KG1 (cell line): ENCODE data around the gene NCAPG2.

ENCODE experiments used
- DNase-seq: peaks from one replicate; lab custom pipeline; 2025; lab: John Stamatoyannopoulos, UW

The NCAPG2 gene

DNA sequence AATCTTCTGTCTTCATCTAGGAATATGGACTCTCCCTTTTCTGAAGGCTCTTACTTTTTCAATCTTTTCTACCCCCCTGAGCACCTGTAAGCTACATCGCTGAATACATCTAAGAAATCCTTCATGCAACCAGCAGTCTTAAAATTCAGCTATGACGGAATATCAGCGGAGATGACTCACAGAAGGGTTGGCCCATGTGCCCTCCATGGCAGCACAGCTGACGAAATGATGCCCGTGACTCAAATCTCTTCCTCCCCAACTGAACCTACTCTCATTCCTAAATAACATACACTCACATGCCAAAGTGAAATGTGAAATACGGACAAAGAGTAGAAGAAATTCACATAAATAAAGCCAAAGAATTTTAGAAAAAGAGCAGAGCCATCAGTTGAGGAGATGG is 30.3 kb upstream of the NCAPG2 start:
- DNase-seq = no peak

DNA sequence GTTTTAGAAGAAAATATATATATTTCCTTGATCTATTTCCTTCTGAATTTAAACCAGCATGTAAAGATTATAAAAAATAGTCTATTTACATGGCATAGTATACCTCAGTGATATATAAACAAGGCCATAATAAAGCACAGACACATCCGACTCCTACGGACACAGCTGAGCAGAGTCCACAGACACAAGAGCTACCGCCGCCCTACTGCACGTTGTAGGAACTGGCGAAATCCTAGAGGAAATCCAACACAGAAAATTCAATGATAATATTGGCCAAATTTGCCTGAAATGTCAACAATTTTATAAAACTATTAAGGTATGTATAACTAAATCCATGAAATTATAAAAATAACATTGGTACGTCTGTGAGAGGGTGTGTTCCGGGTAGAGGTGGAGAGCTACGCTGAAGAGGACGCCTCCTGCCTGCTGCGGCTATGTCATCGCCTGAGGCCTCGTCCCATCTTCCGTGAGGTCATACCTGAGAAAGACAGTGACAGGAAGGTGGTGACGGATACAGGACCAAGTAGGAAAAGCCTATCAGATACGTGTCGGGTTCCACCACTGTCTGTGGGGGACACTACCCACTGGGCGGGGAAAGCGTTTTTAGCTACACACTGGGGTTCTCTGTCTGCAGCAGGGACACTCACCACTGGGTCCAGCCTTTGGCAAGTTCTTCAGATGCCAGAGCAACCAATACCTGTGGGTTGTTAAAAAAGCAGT is 29.3 kb upstream of the NCAPG2 start:
- no peak for DNase-seq

DNA sequence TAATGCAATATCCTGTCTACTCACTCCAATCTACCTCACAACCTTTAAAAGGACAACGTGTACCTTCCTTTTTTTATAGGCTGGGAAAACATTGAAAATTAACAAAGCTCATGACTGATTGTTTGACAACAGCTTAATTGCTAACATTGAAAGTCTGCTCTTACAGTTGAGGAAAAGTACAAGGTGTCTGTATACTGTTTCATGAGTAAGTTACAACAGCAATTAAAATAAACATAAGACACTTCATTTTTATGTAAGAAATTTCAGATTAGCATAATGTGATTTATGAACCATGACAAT is 28.6 kb upstream of the NCAPG2 start:
- DNase-seq = no peak

DNA sequence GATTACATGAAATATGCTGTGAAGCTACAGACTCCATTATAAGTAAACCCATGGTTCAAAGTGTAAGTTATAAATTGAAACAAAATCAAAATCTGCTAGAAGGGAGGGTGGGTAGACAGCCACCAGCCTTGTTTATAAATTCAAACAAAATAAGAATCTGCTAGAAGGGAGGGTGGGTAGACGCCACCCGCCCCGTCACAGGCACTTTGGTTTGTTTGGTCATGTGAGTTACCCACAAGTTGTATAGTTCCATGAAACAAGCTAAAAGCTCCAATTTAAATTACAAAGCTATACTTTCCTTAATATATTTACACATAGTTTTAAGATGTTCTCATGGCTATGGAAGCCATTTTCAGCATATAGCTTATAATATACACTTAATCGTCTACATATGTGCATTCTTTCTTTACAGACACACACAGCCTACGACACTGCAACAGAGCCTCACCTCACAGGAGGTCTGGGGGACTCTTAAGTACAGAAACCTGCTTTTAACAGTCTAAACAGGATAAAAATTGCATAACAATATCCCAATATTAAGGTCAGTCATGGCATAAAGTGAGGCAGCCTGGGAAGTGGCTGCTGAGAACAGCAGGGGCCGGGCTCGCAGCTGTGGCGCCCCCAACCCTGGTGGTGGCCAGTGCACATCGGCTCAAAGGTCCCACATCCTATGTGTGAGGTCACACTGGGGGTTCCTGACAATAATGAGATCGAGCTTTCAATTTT is 28.1 kb upstream of the NCAPG2 start:
- DNase-seq = no peak

DNA sequence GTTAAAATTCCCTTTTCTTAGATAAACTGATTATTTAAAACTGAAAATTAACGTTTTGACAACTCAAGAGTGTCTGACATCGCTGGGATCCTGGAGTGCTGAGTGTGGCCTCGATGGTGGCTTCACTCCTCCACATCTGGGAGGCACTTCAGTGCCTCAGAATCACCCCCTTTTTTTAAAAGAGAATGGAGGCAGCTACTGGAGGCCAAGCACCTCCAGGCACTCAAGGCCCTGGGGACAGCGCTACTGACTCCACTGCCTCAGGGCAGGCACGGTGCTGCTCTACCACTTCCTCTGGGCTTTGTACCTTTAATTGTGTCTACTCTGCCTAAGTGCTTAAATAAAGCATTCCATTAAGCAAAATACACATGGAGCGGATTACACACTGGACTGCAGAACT is 27.2 kb upstream of the NCAPG2 start:
- DNase-seq = no peak

DNA sequence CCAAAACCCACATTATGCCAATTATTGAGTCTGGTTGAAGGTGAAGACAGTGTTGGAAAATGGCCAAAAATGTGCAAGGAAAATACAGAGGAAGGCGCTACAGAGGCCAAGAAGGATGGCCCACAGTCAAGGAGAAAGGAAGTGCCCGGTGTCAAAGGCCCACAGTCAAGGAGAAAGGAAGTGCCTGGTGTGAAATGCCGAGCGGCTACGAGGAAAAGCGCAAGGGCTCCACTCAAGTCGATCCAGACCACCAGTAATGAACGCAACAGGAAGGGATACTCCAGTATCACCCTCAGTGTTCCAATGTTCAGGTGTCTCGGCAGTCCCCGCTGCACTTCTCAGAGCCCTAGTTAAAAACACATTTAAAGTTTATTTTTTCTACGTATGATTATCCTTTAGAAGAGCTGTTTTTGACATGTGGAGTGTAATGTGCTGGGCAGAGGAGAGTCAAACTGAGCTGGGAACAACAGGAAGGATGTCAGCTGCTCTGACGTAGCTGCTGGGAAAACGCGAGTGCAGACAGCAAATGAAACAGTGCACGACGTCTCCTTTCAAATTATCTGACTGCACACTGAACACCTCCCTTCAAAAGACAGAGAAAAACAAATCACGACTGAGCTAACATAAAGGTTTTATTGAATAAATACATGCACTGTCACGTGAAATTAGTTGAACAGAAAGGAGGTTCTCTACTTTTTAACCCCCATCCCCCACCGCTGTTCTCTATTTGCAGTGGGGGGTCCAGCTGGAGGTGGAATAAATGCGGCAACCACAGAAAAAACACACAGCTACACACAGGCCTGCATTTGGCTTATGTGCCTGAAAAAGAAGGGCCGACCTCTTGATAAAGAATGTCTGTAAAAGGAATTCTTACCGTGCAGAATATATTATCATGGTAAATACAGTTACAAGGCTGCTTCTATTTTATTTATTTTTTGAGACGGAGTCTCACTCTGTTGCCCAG is 26.1 kb upstream of the NCAPG2 start:
- no peak for DNase-seq

DNA sequence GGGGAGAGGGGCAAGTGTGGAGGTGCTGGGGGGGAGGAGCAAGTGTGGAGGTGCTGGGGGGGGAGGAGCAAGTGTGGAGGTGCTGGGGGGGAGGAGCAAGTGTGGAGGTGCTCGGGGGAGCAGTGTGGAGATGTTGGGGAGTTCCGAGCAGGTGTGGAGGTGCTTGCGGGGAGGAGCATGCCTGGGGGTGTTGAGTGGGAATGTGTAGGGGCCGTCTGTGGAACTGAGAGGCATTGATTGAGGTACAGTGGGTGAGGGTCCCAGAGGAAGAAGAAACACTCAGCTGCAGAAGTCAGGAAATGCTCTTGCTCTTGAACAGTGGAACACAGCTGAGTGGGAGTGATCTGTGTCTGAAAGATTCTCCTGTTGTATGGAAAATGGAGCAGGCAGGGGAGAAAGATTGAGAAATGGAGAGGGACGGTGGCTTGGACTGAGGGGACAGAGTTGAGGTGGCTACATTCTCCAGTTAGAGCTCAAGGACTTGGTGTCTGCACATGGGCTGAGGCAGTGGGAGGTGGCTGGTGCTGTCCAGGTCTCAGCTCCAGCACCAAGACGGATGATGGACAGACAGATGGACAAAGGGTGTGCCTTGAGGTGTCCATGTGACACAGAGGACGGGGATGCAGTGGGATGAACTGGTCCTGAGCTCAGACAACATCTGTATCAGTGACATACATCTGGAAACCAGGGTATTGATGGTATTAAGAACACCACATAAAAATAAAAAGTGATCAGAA is 25.2 kb upstream of the NCAPG2 start:
- no peak for DNase-seq

DNA sequence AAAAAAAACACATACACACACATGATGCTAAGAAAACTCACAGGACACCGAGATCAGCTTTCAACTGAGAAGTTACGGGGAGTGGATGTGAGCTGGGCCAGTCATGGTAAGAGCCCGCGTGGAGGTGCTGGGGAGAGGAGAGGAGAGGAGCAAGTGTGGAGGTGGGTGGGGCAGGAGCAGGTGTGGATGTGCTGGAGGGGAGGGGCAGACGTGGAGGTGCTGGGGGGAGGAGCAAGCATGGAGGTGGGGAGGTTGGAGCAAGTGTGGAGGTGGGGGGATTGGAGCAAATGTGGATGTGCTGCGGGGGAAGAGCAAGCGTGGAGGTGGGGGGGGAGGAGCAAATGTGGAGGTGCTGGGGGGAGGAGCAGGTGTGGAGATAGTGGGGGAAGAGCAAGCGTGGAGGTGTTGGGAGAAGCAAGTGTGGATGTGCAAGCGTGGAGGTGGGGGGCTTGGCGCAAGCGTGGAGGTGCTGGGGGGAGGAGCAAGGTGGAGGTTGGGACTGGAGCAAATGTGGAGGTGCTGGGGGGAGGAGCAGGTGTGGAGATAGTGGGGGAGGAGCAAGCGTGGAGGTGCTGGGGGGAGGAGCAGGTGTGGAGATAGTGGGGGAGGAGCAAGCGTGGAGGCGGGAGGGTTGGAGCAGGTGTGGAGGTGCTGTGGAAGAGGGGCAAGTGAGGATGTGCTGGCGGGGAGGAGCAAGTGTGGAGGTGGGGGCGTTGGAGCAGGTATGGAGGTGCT is 24.5 kb upstream of the NCAPG2 start:
- DNase-seq = no peak

DNA sequence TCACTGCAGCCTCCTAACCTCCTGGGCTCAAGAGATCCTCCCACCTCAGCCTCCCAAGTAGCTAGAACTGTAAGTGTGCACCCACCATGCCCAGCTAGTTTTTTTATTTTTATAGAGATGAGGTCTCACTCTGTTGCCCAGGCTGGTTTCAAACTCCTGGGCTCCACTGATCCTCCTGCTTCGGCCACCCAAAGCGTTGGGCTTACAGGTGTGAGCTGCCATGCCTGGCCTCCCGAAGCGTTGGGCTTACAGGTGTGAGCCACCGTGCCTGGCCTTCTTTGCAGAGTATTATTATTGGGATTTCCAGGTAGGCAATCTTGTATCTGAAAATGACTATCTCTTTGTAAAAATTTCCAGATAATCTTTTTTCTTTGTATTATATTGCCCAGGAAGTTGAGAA is 23.1 kb upstream of the NCAPG2 start:
- DNase-seq = no peak

DNA sequence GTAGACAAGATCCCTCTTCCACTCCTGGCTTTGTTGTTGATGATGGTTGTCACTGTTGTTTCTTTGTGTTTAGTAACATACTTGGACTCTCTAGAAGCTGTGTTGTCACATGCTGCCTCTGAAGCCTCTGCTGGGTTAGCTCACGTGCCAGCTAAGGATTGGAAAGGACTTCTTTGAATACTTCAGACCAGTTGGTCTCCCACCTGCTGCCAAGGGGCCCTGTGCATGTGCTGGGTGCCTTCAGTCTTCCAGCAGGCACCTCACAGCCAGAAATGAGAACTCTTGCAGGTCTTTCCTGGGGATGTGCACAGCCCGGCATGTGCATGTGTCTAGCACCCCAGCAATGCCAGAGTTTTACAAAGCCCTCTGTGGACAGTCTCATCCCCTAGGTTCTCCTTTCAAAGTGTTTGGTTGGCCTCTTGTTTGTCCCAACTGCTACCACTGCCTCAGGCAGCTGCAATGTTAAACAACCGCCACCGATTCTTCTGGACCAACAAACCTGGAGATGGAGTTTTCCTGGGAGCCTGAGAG is 21.7 kb upstream of the NCAPG2 start:
- no peak for DNase-seq

DNA sequence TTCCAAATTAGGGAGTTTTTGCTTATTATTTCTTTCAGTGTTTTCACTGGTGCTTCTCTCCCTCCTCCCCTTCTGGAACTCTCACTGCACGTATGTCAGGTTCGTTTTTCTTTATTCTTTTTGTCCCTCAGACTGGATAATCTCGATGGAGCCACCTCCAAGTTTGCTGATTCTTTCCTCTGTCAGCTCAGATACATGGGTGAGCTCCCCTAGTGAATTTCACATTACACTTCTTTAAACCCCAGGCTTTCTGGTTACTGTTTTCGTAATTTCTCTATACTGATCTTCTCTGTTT is 20.8 kb upstream of the NCAPG2 start:
- DNase-seq = no peak

DNA sequence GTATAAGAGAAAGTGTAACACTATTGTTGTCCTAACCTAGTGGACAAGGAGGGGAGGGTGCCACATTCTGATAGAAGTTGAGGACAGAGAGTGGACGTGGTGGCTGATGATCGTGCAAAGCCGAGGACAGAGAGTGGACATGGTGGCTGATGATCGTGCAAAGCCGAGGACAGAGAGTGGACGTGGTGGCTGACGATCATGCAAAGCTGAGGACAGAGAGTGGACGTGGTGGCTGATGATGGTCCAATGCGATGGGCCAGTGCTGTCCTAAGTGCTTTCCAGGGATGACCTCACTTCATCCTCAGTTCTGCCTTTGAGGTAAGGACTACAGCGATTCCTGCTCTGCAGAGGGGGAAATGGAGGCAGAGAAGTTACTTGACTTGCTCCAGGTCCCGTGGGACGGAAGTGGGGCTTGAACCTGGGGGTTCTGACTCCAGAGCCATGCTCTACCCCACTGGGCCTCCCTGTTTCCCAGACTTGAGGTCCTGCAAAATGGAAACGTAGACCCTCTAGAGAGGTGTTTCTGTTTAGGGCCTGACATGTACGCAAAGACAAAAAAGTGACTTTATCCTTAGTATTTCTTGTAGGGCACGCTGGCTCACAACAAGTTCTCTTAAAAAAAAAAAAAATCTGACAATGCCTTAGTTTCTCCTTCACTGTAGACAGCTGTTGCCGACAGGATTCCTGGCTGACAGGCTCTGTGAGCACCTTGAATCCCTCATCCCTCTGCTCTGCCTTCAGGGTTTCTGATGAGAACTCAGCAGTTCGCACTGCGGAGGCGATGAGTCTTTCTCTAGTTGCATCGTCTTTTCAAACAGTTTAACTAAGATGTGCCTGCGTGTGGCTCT is 20.3 kb upstream of the NCAPG2 start:
- no peak for DNase-seq

DNA sequence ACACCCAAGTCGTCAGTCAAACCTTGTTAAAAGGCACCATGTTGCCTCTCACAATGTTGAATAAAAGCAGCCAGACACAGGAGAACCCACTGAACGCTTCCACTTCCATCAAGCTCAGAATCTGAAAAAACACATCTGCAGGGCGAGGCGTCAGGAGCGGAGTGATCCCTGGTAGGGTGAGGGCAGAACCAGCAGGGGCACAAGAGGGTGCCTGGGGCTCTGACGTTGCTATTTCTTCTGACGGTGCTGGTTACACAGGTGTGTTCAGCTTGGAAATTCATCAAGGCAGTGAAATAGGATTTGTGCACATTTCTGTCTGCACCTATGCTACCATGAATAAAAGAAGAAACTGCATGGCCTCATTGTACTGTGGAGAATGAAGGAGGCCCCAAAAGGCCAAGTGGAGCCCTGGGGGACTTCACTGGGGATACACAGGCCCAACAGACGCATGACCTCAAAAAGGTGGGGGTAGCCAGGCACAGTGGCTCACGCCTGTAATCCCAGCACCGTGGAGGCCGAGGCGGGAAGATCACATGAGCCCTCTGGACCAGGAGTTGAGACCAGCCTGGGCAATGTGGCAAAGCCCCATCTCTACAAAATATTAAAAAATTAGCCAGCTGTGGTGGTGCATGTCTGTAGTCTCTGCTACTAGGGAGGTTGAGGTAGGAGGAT is 19.2 kb upstream of the NCAPG2 start:
- no peak for DNase-seq

DNA sequence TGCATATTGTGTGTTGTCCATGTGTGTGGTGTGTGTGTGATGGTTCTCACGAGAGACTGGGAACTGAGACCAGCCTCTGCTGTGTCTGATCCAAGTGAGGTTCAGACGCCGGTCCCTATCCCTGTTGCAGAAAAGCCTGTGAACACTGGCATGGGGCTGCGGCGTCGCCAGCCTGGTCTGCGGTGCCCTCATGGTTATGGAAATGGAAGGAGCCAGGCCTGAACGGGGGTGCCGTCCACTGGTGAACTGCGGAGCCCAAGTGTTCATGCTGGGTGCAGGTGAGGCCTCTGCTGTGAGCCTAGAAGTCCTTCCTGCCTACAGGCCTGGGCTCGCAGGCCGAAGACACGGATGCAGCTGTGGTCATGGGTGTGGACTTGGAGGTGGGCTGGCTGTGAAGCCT is 18.7 kb upstream of the NCAPG2 start:
- DNase-seq = no peak

DNA sequence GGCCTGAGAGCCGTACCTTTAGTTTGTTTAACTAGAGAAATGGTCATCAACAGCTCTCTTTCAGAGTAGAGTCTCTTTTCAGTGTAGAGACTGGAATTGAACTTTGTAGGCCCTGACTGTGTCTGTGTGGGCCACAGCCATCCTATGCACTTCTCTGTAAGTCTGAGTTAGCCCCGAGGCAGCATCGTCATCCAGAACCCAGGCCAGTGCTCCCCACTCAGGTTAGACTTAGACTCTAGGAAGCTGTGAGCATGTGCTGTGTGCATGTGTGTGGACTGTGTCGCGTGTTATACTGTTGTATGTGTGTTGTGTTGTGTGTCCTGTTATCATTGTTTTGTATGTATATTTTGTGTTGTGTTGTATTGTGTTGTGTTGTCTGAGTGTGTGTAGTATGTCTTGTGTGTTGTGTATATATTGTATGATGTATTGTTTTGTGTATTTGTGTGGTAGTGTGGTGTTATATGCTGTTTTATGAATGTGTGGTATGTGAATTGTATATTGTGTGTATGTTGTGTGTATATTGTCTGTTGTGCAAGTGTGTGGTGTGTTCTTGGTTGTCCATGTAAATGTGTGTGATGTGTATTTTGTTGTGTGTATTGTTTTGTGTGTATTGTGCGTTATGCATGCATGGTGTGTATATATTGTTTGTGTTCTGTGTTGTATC is 18.1 kb upstream of the NCAPG2 start:
- no peak for DNase-seq

DNA sequence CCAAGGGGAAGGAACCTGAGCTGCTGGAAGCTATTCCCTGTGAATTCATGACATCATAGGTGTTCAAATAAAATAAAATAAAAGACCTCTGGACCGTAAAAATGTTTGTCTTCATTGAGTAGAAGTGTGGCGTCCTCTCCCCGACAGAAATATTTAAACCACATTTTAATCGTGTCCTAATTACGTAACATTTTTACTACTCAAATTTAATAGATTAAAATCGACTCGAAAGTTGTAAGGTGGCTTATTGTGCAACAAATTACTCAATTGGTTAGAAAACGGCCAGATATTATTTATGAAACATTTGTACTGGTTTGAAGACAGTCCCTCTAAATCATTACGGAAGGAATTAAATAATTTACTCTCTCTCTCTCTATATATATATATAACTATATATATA is 15.5 kb upstream of the NCAPG2 start:
- no peak for DNase-seq

DNA sequence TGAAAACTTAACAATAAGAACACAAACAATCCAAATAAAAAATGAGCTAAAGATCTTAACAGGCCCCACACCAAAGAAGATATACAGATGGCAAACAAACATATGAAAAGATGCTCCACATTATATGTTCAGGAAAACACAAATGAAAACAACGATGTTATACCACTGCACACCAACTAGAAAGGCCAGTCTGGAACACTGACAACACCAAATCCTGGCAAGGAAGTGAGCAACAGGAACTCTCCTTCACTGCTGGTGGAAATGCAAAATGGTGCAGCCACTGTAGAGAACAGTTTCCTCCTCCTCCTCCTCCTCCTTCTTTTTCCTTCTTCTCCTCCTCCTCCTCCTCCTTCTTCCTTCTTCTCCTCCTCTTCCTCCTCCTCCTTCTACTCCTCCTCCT is 12.2 kb upstream of the NCAPG2 start:
- no peak for DNase-seq

DNA sequence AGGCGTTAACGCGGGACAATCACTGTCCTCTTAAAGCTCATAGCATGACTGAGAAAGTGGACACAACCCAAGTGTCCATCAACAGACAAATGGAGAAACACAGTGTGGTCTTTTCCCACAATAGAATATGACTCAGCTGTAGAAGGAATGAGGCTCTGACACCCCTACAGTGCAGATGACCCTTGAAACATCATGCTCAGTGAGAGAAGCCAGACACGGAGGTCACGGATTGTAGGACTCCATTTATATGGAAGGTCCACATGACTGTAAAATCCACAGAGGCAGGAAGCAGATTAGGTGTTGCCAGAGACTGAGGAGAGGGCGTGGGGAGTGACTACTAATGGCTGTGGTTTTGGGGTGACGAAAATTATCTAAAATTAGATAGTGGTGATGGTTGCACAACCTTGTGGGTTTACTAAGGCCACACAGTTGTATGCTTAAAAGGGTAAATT is 6.1 kb upstream of the NCAPG2 start:
- DNase-seq = no peak

DNA sequence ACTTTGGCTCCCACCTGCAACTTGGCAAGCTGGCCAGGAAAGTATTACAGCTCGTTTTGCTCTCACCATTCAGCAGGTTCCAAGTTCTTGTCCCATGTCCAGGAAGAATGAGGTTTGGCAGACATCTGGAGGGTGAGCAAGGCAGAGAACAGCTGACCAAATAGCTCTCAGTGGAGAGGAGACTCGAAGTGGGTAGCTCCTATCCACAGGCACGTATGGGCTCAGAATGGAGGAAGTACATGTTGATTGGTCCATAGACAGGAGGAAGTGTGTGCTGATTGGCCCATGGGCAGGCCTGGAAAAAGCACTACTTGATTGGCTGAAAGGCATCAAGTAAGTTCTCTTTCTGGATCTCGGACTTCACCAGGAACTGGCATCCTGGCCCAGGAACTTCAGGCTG is 3.0 kb upstream of the NCAPG2 start:
- DNase-seq = no peak
